GM18508 (cell line): Measurements from ENCODE around the gene CASP10.
"Not testable (repeated sequence)": the region's sequence is repeated elsewhere in the genome, so short reads cannot be mapped to it uniquely, and the experiment has no call there.

ENCODE experiments used
- ATAC-seq: cut with Tn5 transposase; IDR thresholded peaks from one replicate; pipeline ENCODE4 v1.9.1; 2021; ENCODE audit warnings: moderate number of reproducible peaks; ENCODE audit not compliant: insufficient read depth, unreplicated experiment

The CASP10 gene

GRCh38 chr2:201223089-201224073, 40.4 kb downstream of the CASP10 start:
- ATAC-seq: no peak

- no peak for ATAC-seq
These were observed 45.5 kb downstream of the CASP10 start for GRCh38 chr2:201228271-201228911.

GRCh38 chr2:201228912-201229290, 46.0 kb downstream of the CASP10 start:
- ATAC-seq: no peak

GRCh38 chr2:201231781-201232466, 49.0 kb downstream of the CASP10 start:
- ATAC-seq: peak; percentile 38

- no peak for ATAC-seq
These were observed 49.5 kb downstream of the CASP10 start for GRCh38 chr2:201232467-201232815.

GRCh38 chr2:201233192-201233811, 50.4 kb downstream of the CASP10 start:
- peak; percentile 86 for ATAC-seq

GRCh38 chr2:201233812-201234662, 51.1 kb downstream of the CASP10 start:
- ATAC-seq: no peak

- ATAC-seq: no peak
These were observed 51.8 kb downstream of the CASP10 start for GRCh38 chr2:201234663-201235135.

GRCh38 chr2:201235860-201236811, 53.2 kb downstream of the CASP10 start:
- ATAC-seq: no peak

GRCh38 chr2:201237486-201238123, 54.7 kb downstream of the CASP10 start:
- ATAC-seq: no peak

- not testable (repeated sequence) for ATAC-seq
These were observed 56.4 kb downstream of the CASP10 start for GRCh38 chr2:201239167-201239935.

- ATAC-seq: no peak
These were observed 59.8 kb downstream of the CASP10 start for GRCh38 chr2:201242571-201243277.

- no peak for ATAC-seq
These were observed 61.9 kb downstream of the CASP10 start for GRCh38 chr2:201244829-201245228.

GRCh38 chr2:201246280-201246679, 63.3 kb downstream of the CASP10 start:
- no peak for ATAC-seq

GRCh38 chr2:201248288-201248844, 65.4 kb downstream of the CASP10 start:
- no peak for ATAC-seq

- ATAC-seq: no peak
These were observed 66.9 kb downstream of the CASP10 start for GRCh38 chr2:201249889-201250288.
